Mesenchymal stem cell (in vitro differentiated cells and primary cell): ENCODE measurements around the gene SGCA. TPM values are rescaled to one million over a fixed set of nuclear protein-coding genes. Genes with fewer than 3 reads are reported as not detected.

Source experiments
- DNase-seq: peaks from one replicate; pipeline ENCODE4 v3.0.0-alpha.2; 2013
- H2AFZ ChIP-seq: one replicate; pipeline ENCODE4 v1.6.1; 2013; ENCODE audit warnings: low read depth, mild to moderate bottlenecking, control low read depth, inconsistent platforms, low read length, moderate library complexity
- H2AK5ac ChIP-seq: 2 replicates; pipeline ENCODE4 v1.6.1; 2013; ENCODE audit warnings: low read length, moderate library complexity, mild to moderate bottlenecking, inconsistent platforms; ENCODE audit not compliant: severe bottlenecking
- H2BK120ac ChIP-seq: one replicate; pipeline ENCODE4 v1.6.1; 2013; ENCODE audit warnings: low read depth, mild to moderate bottlenecking, inconsistent platforms, low read length, moderate library complexity
- H2BK12ac ChIP-seq, 2 experiments: one replicate each; pipeline ENCODE4 v1.6.1; 2013; ENCODE audit warnings: inconsistent platforms in 2 of 2, low read length in 2 of 2, mild to moderate bottlenecking in 2 of 2, moderate library complexity in 2 of 2, control low read depth in 1 of 2
- H2BK15ac ChIP-seq: one replicate; pipeline ENCODE4 v1.6.1; 2013; ENCODE audit warnings: mild to moderate bottlenecking, low read depth, inconsistent platforms; ENCODE audit not compliant: poor library complexity, severe bottlenecking
- H2BK5ac ChIP-seq: 2 replicates; pipeline ENCODE4 v1.6.1; 2013; ENCODE audit warnings: low read depth, mild to moderate bottlenecking, low read length, control low read depth, inconsistent platforms; ENCODE audit not compliant: poor library complexity, severe bottlenecking
- H3K14ac ChIP-seq, 2 experiments: one replicate each; pipeline ENCODE4 v1.6.1; 2013; ENCODE audit warnings: inconsistent platforms in 2 of 2, low read length in 2 of 2, control low read depth in 1 of 2, mild to moderate bottlenecking in 1 of 2, moderate library complexity in 1 of 2
- H3K18ac ChIP-seq, 2 experiments: one replicate each; pipeline ENCODE4 v1.6.1; 2013; ENCODE audit warnings: inconsistent platforms in 2 of 2, low read length in 2 of 2, control low read depth in 1 of 2, low read depth in 1 of 2, mild to moderate bottlenecking in 1 of 2
- H3K23ac ChIP-seq, 2 experiments: one replicate each; pipeline ENCODE4 v1.6.1; 2013; ENCODE audit warnings: inconsistent platforms in 2 of 2, low read length in 2 of 2, mild to moderate bottlenecking in 2 of 2, moderate library complexity in 2 of 2, control low read depth in 1 of 2
- H3K27ac ChIP-seq: 2 replicates; pipeline ENCODE4 v1.5.1; 2013; ENCODE audit warnings: mild to moderate bottlenecking, moderate library complexity, low read length, control low read depth, inconsistent platforms; ENCODE audit not compliant: poor library complexity, severe bottlenecking
- H3K27me3 ChIP-seq, 2 experiments: 2 replicates each; pipeline versions ENCODE4 v1.6.1 to v1.7.0; 2013; ENCODE audit warnings: low read length in 2 of 2, mild to moderate bottlenecking in 2 of 2, moderate library complexity in 2 of 2, control low read depth in 1 of 2, inconsistent platforms in 1 of 2; ENCODE audit not compliant: control insufficient read depth in 1 of 2, insufficient read depth in 1 of 2
- H3K36me3 ChIP-seq, 2 experiments: 2 replicates each; pipeline versions ENCODE4 v1.6.1 to v1.7.0; 2013; ENCODE audit warnings: low read length in 2 of 2, control low read depth in 1 of 2, inconsistent platforms in 1 of 2, low read depth in 1 of 2, mild to moderate bottlenecking in 1 of 2; ENCODE audit not compliant: insufficient read depth in 2 of 2, control insufficient read depth in 1 of 2
- H3K4ac ChIP-seq, 2 experiments: one replicate each; pipeline ENCODE4 v1.6.1; 2013; ENCODE audit warnings: inconsistent platforms in 2 of 2, low read length in 2 of 2, mild to moderate bottlenecking in 2 of 2, moderate library complexity in 2 of 2, control low read depth in 1 of 2, low read depth in 1 of 2
- H3K4me1 ChIP-seq: 2 replicates; pipeline ENCODE4 v1.6.1; 2013; ENCODE audit warnings: low read depth, low read length, control low read depth; ENCODE audit not compliant: control insufficient read depth, insufficient read depth
- H3K4me2 ChIP-seq: 2 replicates; pipeline ENCODE4 v1.6.1; 2013; ENCODE audit warnings: low read length, mild to moderate bottlenecking, inconsistent platforms; ENCODE audit not compliant: poor library complexity, severe bottlenecking
- H3K4me3 ChIP-seq, 2 experiments: 2 replicates each; pipeline versions ENCODE4 v1.5.1 to v1.7.0; 2013; ENCODE audit warnings: low read length in 2 of 2, mild to moderate bottlenecking in 2 of 2, control low read depth in 1 of 2, low read depth in 1 of 2; ENCODE audit not compliant: insufficient read depth in 1 of 2
- H3K79me1 ChIP-seq: replicated peaks from 2 replicates; pipeline ENCODE4 v1.6.1; 2013; ENCODE audit warnings: mild to moderate bottlenecking, control low read depth, low read length, inconsistent platforms; ENCODE audit not compliant: poor library complexity, severe bottlenecking
- H3K9ac ChIP-seq: 2 replicates; pipeline ENCODE4 v1.7.0; 2013; ENCODE audit warnings: mild to moderate bottlenecking, low read length, moderate library complexity
- H3K9me3 ChIP-seq: 2 replicates; pipeline ENCODE4 v1.7.0; 2013; ENCODE audit warnings: mild to moderate bottlenecking, low read length; ENCODE audit not compliant: control insufficient read depth
- H4K8ac ChIP-seq: one replicate; pipeline ENCODE4 v1.6.1; 2013; ENCODE audit warnings: inconsistent platforms, mild to moderate bottlenecking, low read length, moderate library complexity
- H4K91ac ChIP-seq: one replicate; pipeline ENCODE4 v1.6.1; 2013; ENCODE audit warnings: mild to moderate bottlenecking, low read length, inconsistent platforms
- WGBS: methylation state at CpG from one replicate; pipeline ENCODE4 v1.1.7; 2013; ENCODE audit warnings: mixed read lengths; 5-methylcytosine and 5-hydroxymethylcytosine counted together
- polyA plus RNA-seq, 2 experiments: library from polyadenylated mRNA; stranded (reverse); fragments of 200-250 nt; gene quantifications; one replicate each; pipeline ENCODE4 v1.2.3, GENCODE V29; 2013

SGCA gene
- 0.14 TPM for polyA plus RNA-seq (2013, experiment 1 of 2)
- 0.08 TPM for polyA plus RNA-seq (2013, experiment 2 of 2)

- Histone ChIP-seq H3K14ac (no peak within 1 kb of the TSS), H3K36me3 (no peaks in the 10 kb centered on the region), H2BK15ac (peak within 1 kb of the TSS; percentile 56), H2BK120ac (no peak within 1 kb of the TSS), H2AK5ac (peak within 1 kb of the TSS; percentile 19), H3K4me2 (no peak within 1 kb of the TSS), H2BK5ac (no peak within 1 kb of the TSS), H3K18ac (peak within 1 kb of the TSS in 1 of 2 experiments; percentile 8), H4K8ac (no peak within 1 kb of the TSS), H3K23ac (no peak within 1 kb of the TSS), H3K79me1 (no peaks in the 10 kb centered on the region), H4K91ac (peak within 1 kb of the TSS; percentile 41), H3K27me3 (no peaks in the 10 kb centered on the region), H3K4me3 (peak within 1 kb of the TSS; percentile 27 to 38), H3K9ac (peak within 1 kb of the TSS; percentile 76), H2AFZ (no peak within 1 kb of the TSS), H3K4ac (peak within 1 kb of the TSS in 1 of 2 experiments; percentile 8), H3K27ac (no peak within 1 kb of the TSS), H2BK12ac (peak within 1 kb of the TSS in 1 of 2 experiments; percentile 58), H3K9me3 (no peaks in the 10 kb centered on the region), H3K4me1 (peaks cover 13% of the 10 kb centered on the region)
- 66% methylated on average over 12 of the region's 15 CpGs for WGBS
- no peak for DNase-seq
Observed at GRCh38 chr17:50165867-50166517, at the start of gene SGCA. Gene SGCA, plus strand, starts transcription at chr17:50166005. Its CDS starts 36 bp downstream, at chr17:50166041.

- Histone ChIP-seq H4K8ac (peak overlapping the region; percentile 65), H2AFZ (peak overlapping the region; percentile 33), H3K36me3 (peaks cover 0 to 71% of the 10 kb centered on the region in 2 experiments), H3K18ac (peak overlapping the region; percentile 41), H2BK120ac (no peak overlapping the region), H3K4ac (peak overlapping the region in 1 of 2 experiments; percentile 16), H2BK12ac (no peak overlapping the region), H3K9ac (peak overlapping the region; percentile 46), H3K23ac (no peak overlapping the region), H3K4me1 (peaks cover 34% of the 10 kb centered on the region), H3K9me3 (no peaks in the 10 kb centered on the region), H3K79me1 (peaks cover 11% of the 10 kb centered on the region), H4K91ac (peak overlapping the region; percentile 40), H3K27me3 (peaks cover 0 to 35% of the 10 kb centered on the region in 2 experiments), H2BK5ac (no peak overlapping the region), H3K4me2 (peak overlapping the region; percentile 63), H2BK15ac (peak overlapping the region; percentile 55), H3K27ac (no peak overlapping the region), H3K4me3 (peak overlapping the region; percentile 16 to 31), H2AK5ac (peak overlapping the region; percentile 37), H3K14ac (no peak overlapping the region)
- 10% methylated on average over 48 of the region's 64 CpGs for WGBS
- DNase-seq = peak; percentile 74
Observed at GRCh38 chr17:50117202-50118051, 48.4 kb upstream of the SGCA start.

- Histone ChIP-seq H3K23ac (no peak overlapping the region), H2BK15ac (no peak overlapping the region), H3K4ac (no peak overlapping the region), H4K8ac (peak overlapping the region; percentile 21), H3K4me3 (no peak overlapping the region), H2BK5ac (no peak overlapping the region), H3K9me3 (no peaks in the 10 kb centered on the region), H3K9ac (no peak overlapping the region), H3K27ac (no peak overlapping the region), H2BK120ac (no peak overlapping the region), H3K79me1 (peaks cover 18% of the 10 kb centered on the region), H2AK5ac (no peak overlapping the region), H3K18ac (no peak overlapping the region), H2AFZ (no peak overlapping the region), H3K14ac (no peak overlapping the region), H3K27me3 (peaks cover 0 to 36% of the 10 kb centered on the region in 2 experiments), H2BK12ac (no peak overlapping the region), H4K91ac (no peak overlapping the region), H3K4me1 (peaks cover 38% of the 10 kb centered on the region), H3K36me3 (peaks cover 0 to 67% of the 10 kb centered on the region in 2 experiments), H3K4me2 (no peak overlapping the region)
- no peak for DNase-seq
- WGBS = 94% methylated on average over 22 of the region's 23 CpGs
Observed at GRCh38 chr17:50118076-50118827, 47.6 kb upstream of the SGCA start.
